SK-N-SH (cell line): ENCODE results near the gene UNC50.

ENCODE experiments used
- CTCF ChIP-seq: fragments of 200-600 bp; sonication (generic); IDR thresholded peaks from 2 replicates; pipeline ENCODE4 v1.6.1; 2017; ENCODE audit warnings: antibody characterized with exemption, mild to moderate bottlenecking, moderate library complexity
- EP300 ChIP-seq, 2 experiments: IDR thresholded peaks; 2 replicates each; pipeline versions ENCODE4 v1.4.0 to v1.6.1; 2012; ENCODE audit warnings: borderline replicate concordance in 1 of 2, low read depth in 1 of 2, low read length in 1 of 2
- FOXJ3 ChIP-seq: sonication (generic); formaldehyde crosslinking; IDR thresholded peaks from 2 replicates; pipeline ENCODE4 v1.5.1; 2020; ENCODE audit warnings: mild to moderate bottlenecking, missing genetic modification reagents
- GATA2 ChIP-seq: sonication (generic); formaldehyde crosslinking; IDR thresholded peaks from 2 replicates; pipeline ENCODE4 v1.5.0; 2020; ENCODE audit warnings: mild to moderate bottlenecking, missing genetic modification reagents
- MAX ChIP-seq: IDR thresholded peaks from 2 replicates; pipeline ENCODE4 v1.4.0; 2012; ENCODE audit warnings: low read depth
- POLR2AphosphoS5 ChIP-seq: IDR thresholded peaks from 2 replicates; pipeline ENCODE4 v1.6.1; 2012; ENCODE audit warnings: low read depth, low read length
- RAD21 ChIP-seq: IDR thresholded peaks from 2 replicates; pipeline ENCODE4 v1.6.1; 2012; ENCODE audit warnings: mild to moderate bottlenecking, low read length
- SIN3A ChIP-seq: IDR thresholded peaks from 2 replicates; pipeline ENCODE4 v1.6.1; 2012; ENCODE audit warnings: low read depth, mild to moderate bottlenecking, low read length, moderate library complexity, borderline replicate concordance
- SMC3 ChIP-seq: IDR thresholded peaks from 2 replicates; pipeline ENCODE4 v1.6.1; 2012; ENCODE audit warnings: low read depth, low read length, improper control_type of control experiment
- TCF12 ChIP-seq: IDR thresholded peaks from 2 replicates; pipeline ENCODE4 v1.4.0; 2012
- TEAD4 ChIP-seq: IDR thresholded peaks from 2 replicates; pipeline ENCODE4 v1.4.0; 2012; ENCODE audit warnings: mild to moderate bottlenecking, borderline replicate concordance; ENCODE audit not compliant: insufficient read depth

- TF ChIP-seq TEAD4 (no peak), GATA2 (CRISPR knock-in tag) (no peak), RAD21 (no peak), CTCF (no peak), TCF12 (no peak), POLR2AphosphoS5 (no peak), EP300 (IDR thresholded peaks at IDR 0.05; ENCODE audit: borderline replicate concordance in 1 of 2, low read depth in 1 of 2, low read length in 1 of 2) (no peak), FOXJ3 (CRISPR knock-in tag) (no peak), SMC3 (no peak), MAX (no peak), SIN3A (no peak)
These were observed 24.0 kb downstream of the UNC50 start for GRCh38 chr2:98632351-98632750.
